Stimulated activated CD4-positive, alpha-beta T cell treated with anti-CD3 and anti-CD28 coated beads, TNF-alpha, amount 100 ng/mL, for 24 hours (primary cell): ENCODE results near the gene NME3.
"Not testable (repeated sequence)": the region's sequence is repeated elsewhere in the genome, so short reads cannot be mapped to it uniquely, and the experiment has no call there.

Experiments used
- DNase-seq, 3 experiments: peaks; one replicate each; pipeline ENCODE4 v3.0.0-alpha.2; 2020; ENCODE audit warnings: low read depth in 3 of 3

Gene NME3

GRCh38 chr16:1747934-1748333 lies 23.4 kb downstream of the NME3 start:
- no peak for DNase-seq

- no peak for DNase-seq
Measured at GRCh38 chr16:1746693-1747195, 24.6 kb downstream of the NME3 start.

DNA sequence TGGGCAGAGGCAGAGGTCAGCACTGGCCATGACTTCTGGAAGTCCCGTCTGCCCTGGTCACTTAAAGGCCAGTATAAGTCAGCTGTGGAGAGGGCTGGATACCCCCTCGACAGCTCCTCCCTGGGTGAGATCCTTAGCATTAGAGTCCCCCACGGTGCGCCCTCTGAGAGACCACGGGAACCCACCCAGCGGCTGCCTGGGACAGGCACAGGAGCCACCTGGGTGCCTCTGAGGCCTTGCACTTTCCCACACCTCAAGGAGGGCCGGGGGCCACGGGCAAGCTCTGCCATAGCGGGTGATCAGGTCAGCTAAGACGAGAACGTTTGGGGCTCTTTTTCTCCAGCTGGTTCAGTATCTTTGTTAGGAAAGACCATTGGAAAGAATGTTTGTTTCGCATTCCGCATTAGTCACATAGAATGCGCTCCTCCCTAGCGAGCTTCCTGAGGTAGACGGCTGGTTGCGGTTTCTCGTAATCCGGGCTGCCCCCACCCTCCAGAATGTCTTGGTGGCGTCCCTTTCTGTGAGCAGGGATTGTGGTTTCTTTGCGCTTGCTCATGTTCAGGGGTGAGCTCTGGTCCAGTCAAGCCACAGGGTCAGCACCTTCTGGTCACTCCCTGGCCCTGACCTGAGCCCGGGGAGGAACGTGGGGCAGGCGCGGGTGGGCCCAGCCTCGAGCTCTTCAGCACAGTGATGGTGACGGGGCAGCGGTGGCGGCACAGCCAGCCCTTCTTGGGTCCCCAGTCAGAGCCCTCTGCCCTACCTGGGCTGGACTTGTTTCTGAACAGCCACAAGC lies 25.2 kb downstream of the NME3 start:
- no peak for DNase-seq

DNA sequence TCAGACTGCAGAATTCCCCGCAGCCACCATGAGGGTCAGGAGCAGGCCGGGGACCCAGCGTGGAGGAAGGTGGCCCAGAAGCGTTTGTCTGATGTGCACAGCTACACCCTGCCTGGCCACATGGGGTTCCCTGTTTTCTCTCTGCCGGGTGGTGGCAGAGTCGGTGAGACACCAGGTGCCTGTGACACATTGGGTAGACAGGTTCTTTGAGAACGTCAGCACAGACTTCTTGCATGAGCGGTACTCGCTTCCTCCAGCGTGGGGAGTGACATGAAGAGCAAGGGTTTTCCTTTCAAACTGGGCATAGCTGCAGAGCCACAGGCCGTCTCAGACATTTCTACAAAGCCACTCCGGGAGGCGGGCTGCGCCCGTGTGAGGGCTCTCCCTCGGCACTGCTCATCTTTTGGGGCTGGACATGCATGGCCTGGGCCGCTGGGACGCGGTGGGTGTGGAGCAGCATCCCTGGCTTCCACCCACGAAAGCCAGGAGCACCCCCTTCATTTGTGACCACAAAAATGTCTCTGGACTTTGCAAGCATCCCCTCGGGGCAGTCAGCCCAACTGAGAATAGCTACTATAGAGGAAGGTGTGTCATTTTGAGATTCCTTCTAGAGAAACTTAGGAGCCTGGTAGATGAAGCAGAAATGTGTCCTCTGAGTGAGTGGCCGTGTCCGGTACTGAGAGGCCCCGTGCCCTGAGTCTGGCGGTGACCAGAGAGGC lies 26.0 kb downstream of the NME3 start:
- no peak for DNase-seq

GRCh38 chr16:1744338-1744840 lies 27.0 kb downstream of the NME3 start:
- DNase-seq, result no peak

GRCh38 chr16:1743376-1744337 lies 27.7 kb downstream of the NME3 start:
- DNase-seq, result no peak

DNA sequence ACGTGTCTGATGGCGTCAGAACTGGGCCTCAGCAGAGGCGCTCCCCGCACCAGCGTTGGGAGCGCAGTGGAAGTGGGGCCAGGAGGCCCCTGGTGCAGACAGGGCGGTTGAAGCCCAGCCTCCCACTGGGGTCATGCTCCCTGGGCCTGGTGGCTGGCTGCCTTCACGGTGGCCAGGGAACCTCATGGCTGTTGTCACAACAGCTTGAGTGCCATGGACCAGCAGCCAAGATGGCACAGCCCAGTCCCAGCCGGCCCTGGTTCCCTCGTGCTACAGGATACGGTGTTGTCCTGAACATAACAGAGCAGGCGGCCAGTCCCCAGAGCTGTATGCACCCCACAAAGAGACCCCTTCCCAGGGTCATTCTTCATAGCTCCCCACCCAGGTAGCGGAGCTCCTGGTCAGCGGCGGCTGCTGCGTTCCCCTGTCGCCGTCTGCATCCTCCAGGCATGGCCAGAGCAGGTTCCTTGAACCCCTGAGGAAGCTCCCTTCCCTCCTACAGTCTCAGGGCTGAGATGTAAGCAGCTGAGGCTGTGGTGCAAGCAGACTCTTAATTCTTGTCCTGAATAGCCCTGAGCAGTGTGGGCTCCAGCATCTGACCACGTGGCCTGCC lies 29.7 kb downstream of the NME3 start:
- no peak for DNase-seq

- DNase-seq, result no peak
Measured at GRCh38 chr16:1740781-1741490, 30.4 kb downstream of the NME3 start.

GRCh38 chr16:1740234-1740633 lies 31.1 kb downstream of the NME3 start:
- no peak for DNase-seq

DNA sequence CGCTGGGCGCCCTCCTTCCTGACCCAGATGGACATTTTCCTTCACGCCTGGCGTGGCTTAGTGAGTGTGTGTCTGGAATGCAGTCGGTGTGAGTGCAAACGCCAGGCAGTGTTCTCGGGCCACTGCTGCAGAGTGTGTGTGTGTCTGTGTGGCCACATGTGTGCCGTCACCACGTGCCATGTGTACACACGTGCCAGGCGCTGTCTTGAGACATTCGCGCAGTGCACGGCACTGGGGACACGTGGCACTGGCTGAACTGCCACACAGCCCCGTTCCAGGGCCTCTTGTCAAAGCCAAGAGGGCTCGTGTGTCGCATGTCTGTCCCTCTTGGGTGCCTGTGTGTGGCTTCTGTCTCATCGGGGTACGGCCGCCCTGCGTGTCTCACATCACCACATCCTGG lies 36.5 kb downstream of the NME3 start:
- no peak for DNase-seq

GRCh38 chr16:1734123-1734522 lies 37.2 kb downstream of the NME3 start:
- DNase-seq, result no peak

DNA sequence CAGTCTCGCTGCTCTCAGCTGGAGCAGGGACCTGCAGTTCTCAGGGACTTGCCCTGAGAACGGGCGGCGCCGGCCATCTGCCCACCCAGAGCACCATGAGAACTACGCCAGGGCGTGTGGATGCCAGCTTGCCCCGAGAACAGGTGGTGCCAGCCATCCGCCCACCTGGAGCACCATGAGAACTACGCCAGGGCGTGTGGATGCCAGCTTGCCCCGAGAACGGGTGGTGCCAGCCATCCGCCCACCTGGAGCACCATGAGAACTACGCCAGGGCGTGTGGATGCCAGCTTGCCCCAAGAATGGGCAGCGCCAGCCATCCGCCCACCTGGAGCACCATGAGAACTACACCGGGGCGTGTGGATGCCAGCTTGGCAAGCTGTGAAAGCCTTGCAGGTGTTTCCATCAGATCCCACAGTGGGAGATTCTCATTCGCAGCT lies 38.8 kb downstream of the NME3 start:
- not testable (repeated sequence) for DNase-seq

DNA sequence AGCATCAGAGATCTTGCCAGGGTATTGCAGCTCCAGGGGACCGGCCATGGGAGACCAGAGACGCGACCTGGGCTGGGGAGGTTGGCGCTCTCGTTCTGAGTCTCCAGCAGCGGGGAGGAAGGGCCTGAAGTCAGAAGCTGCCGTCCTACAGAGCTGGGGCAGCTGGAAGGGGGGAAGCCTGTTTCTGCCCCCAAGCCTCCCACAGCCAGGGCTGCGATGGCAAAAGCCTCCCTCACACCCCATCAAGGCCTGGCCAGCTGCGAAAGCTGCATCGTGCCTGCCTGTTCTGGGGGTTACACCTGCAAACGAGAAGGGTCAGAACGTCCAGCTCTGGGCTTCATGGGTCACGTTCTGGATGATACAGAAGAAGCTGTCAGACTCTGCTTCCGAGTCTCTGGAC lies 39.3 kb downstream of the NME3 start:
- no peak for DNase-seq

DNA sequence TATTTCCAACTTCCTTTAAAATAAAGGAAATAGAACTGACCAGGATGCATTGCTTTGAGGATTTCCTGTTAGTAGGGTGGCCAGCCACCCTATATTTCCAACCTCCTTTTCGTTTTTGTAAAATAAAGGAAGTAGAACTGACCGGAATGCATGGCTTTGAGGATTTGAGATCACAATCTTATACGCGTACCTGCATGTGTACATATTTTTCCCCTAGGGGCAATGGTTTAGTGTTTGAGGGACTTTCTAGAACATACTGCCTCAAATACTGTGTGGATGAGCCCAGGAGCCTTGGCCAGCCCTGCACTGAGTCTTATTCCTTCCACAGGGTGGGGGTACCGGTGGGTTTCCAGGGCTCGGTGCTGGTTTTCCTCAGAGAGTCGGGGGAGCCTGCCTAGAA lies 39.7 kb downstream of the NME3 start:
- no peak for DNase-seq

DNA sequence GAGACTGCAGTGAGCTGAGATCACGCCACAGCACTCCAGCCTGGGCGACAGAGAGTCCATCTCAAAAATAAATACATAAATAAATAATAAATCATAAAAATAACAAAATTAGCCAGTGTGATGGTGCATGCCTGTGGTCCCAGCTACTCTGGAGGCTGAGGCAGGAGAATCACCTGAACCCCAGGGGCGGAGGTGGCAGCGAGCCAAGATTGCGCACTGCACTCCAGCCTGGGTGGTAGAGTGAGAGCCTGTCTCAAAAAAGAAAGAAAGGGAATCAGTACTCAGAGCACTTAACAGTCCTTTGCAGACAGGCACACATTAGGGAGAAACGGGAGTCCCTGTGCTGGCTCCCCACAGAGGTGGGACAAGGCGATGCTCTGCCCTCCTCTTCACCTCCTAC lies 40.3 kb downstream of the NME3 start:
- DNase-seq, result no peak

DNA sequence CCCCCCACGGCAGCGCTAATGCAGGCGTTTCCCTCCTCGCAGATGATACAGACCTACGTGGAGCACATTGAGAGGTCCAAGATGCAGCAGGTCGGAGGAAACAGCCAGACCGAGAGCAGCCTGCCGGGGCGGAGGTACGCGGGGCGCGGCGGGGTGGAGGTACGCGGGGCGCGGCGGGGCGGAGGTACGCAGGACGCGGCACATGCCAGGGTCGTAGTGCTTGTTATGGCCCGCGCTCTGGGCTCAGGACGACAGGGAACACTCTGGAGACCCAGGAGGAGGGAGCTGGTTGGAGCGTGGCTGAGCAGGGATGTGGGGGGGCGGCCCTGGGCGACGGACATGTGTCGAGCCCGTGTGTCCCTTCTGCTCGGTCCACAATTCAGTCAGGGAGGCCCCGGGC lies 41.9 kb downstream of the NME3 start:
- no peak for DNase-seq

DNA sequence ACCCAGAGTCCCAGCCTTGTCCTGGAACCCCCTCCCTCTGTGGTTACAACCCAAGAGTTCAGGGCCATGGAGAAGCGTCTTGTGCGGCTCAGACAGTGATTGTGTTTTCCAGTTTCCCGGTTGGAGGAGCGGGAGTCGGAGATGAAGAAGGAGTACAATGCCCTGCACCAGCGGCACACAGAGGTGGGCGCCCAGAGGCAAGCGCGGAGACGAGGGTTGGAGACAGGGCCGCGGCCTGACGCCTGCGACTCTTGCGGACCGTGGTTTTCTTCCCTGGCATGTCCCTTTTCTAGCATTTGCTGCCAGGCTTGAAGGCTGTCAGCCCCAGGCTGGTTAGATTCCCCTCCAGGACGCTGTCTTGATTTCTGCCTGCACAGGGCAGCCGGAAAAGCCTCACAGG lies 42.3 kb downstream of the NME3 start:
- no peak for DNase-seq

DNA sequence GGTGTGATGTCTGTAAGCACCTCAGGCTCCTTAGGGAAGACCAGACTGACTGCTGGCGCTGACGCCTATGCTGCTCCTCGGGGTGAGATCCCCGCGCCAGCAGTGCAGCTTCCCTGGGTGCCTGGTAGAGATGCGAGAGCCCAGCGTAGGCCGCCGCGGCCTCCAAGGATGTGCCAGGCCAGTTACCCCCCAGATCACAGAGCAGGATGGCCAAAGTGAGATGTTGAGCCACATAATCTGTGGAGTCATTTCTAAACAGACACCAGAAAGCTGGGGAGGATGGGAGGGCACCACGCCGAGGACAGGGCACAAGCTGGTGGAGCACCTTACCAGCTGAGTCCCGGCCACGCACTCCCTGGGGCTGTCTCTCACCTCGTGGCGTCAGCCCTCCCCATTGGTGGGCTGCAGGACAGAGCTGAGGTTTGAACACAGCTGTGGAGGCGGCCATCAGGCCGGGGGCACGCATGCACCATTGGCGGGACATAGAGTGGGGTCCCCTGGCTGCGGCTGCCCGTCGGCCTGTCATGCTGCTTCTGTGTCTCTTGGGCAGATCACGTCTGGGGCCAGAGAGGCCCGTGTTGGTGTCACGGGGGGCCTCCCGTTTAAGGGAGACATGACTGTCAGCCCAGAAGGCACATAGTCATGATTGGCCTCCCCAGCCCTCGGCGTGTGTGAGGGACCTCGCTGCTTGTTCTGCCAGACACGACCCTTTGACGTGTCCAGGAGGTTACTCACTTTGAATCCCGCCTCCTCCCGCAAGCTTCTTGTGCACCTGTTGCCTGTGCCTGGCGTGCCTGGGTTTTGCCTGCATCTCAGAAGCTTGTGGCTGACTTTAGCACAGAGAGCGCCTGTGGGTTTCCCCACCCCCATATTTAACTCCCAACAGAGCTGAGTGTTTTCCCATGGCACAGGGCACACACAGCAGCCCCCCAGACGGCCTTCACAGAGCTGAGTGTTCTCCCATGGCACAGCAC lies 43.4 kb downstream of the NME3 start:
- no peak for DNase-seq
